ENCODE data around the gene SRBD1. TPM values are rescaled to one million over a fixed set of nuclear protein-coding genes. Genes with fewer than 3 reads are reported as not detected.

SRBD1 gene
- total RNA-seq, 1 experiment from 2014 or later, result 17.3 TPM

DNA sequence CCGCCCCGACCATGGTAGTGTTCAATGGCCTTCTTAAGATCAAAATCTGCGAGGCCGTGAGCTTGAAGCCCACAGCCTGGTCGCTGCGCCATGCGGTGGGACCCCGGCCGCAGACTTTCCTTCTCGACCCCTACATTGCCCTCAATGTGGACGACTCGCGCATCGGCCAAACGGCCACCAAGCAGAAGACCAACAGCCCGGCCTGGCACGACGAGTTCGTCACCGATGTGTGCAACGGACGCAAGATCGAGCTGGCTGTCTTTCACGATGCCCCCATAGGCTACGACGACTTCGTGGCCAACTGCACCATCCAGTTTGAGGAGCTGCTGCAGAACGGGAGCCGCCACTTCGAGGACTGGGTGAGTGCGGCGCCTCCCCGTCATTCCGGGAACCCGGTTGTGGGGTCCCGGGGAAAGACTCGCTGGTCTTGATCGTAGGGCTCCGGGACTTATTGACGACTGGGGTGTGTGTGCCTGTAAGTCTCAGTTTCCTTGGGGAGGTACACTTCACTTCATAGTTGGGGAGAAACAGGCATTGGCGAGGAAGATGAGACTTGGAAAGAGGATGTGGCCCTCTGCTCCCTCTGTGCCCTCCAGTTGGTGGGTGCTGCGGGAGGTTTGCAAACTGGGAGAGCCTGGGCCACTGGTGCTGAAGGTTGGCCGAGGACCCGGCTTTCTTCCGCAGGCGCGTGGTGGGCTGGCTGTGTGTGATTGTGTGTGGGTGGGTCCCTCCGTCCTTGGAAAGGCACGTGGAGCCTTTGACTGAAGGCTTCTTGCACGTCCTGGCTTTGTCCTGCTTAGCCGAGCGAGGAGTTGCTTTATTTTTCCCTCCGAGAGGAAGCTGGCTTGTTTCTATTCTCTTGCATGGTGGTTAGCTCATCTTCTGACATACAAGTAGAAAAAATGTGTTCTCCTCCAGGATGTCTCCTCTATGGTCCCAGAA is 41.3 kb upstream of the SRBD1 start:
- BruUV-seq (replicated peaks), result no TSS peak
- CTCF ChIA-PET, result interaction anchor here (0.6 to 3.2 kb wide), 8 partner anchors 137 to 341 kb away, joined by 3 to 26 read pairs (median 3); no protein-coding TSS in a partner anchor
- peak overlapping the region; percentile 22 for H3K27ac Mint-ChIP-seq (ENCODE audit: low read depth, unreplicated experiment)

DNA sequence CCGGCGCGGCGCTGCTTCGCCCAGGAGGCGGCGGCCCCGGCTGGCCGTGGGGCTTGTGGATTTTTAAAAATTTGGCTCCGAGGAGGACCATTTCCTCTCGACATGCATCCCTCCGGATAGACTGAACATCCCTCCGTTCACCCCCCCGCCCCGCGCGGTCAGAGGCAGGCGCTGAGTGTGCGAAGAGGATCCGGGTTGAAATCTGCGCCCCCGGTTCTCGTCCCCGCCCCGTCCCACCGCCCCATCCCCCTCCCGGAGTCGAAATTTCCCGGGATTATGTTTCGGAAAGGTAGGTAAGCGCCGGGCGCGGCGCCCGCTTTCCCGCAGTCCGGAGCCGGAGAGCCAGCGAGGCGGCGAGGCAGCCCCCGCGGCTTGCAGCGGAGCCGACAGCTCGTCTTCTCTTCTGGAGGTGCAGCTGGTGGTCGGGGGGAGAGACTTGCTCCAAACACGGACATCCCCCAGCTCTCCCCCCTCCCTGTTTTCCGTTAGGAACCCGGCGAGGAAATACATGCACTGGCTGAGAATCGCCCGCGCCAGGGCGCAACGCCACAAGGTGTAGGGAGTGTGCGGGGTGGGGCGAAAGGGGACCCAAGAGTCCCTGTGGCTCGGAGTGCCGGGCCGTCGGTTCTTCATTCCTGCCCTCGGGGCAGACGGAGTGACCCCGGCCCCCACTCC is 40.5 kb upstream of the SRBD1 start, which contains the start of gene PRKCE:
PRKCE (plus strand) TSS at position 261 of the 675 bp plus-strand sequence.
- H3K9me3 Mint-ChIP-seq (ENCODE audit: unreplicated experiment), result no peaks in the 10 kb centered on the region
- BruUV-seq (replicated peaks), result no TSS peak
- H3K27me3 Mint-ChIP-seq (ENCODE audit: insufficient read depth, unreplicated experiment), result no peaks in the 10 kb centered on the region
- DNase-seq (ENCODE audit: unreplicated experiment), result peak; percentile 41
- H3K27ac Mint-ChIP-seq (ENCODE audit: low read depth, unreplicated experiment), result peak within 1 kb of the TSS; percentile 73
- ChIA-PET POLR2A (interaction anchor here (0.6 to 4.3 kb wide), 12 partner anchors 13 to 477 kb away, joined by 3 to 24 read pairs (median 4); partner anchors contain the start of gene SRBD1), CTCF (interaction anchor here (0.7 to 3.2 kb wide), 7 partner anchors 171 to 342 kb away, joined by 3 to 26 read pairs (median 3); no protein-coding TSS in a partner anchor)
- no peaks in the 10 kb centered on the region for H3K36me3 Mint-ChIP-seq (ENCODE audit: insufficient read depth, unreplicated experiment)
- intact Hi-C loops (cut with micrococcal nuclease), result loop anchor here (1.0 to 5.0 kb wide), 4 partner anchors 36 to 285 kb away; no protein-coding TSS in a partner anchor
- peak within 1 kb of the TSS; percentile 79 for H3K4me3 Mint-ChIP-seq (ENCODE audit: unreplicated experiment)
- TF ChIP-seq, protein P1, sequence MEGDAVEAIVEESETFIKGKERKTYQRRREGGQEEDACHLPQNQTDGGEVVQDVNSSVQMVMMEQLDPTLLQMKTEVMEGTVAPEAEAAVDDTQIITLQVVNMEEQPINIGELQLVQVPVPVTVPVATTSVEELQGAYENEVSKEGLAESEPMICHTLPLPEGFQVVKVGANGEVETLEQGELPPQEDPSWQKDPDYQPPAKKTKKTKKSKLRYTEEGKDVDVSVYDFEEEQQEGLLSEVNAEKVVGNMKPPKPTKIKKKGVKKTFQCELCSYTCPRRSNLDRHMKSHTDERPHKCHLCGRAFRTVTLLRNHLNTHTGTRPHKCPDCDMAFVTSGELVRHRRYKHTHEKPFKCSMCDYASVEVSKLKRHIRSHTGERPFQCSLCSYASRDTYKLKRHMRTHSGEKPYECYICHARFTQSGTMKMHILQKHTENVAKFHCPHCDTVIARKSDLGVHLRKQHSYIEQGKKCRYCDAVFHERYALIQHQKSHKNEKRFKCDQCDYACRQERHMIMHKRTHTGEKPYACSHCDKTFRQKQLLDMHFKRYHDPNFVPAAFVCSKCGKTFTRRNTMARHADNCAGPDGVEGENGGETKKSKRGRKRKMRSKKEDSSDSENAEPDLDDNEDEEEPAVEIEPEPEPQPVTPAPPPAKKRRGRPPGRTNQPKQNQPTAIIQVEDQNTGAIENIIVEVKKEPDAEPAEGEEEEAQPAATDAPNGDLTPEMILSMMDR (IDR thresholded peaks at IDR 0.05; ENCODE audit: unreplicated experiment), result no peak
- peaks cover 16% of the 10 kb centered on the region for H3K4me1 Mint-ChIP-seq (ENCODE audit: insufficient read depth, unreplicated experiment)

More for the DNA sequence above, 41.3 kb upstream of the SRBD1 start:
- Mint-ChIP-seq H3K27me3 (ENCODE audit: insufficient read depth, unreplicated experiment) (no peaks in the 10 kb centered on the region), H3K4me3 (ENCODE audit: unreplicated experiment) (peak overlapping the region; percentile 79), H3K9me3 (ENCODE audit: unreplicated experiment) (no peaks in the 10 kb centered on the region), H3K4me1 (ENCODE audit: insufficient read depth, unreplicated experiment) (peaks cover 16% of the 10 kb centered on the region), H3K36me3 (ENCODE audit: insufficient read depth, unreplicated experiment) (no peaks in the 10 kb centered on the region)
- TF ChIP-seq, protein P1 (IDR thresholded peaks at IDR 0.05; ENCODE audit: unreplicated experiment), result no peak
- peak; percentile 28 for DNase-seq (ENCODE audit: unreplicated experiment)
- intact Hi-C loops (cut with micrococcal nuclease), result loop anchor here (5.0 kb wide), 2 partner anchors 35 to 170 kb away; no protein-coding TSS in a partner anchor
- POLR2A ChIA-PET, result interaction anchor here (0.6 to 4.3 kb wide), 13 partner anchors 10 to 311 kb away, joined by 3 to 19 read pairs (median 4); partner anchors contain the start of gene SRBD1

DNA sequence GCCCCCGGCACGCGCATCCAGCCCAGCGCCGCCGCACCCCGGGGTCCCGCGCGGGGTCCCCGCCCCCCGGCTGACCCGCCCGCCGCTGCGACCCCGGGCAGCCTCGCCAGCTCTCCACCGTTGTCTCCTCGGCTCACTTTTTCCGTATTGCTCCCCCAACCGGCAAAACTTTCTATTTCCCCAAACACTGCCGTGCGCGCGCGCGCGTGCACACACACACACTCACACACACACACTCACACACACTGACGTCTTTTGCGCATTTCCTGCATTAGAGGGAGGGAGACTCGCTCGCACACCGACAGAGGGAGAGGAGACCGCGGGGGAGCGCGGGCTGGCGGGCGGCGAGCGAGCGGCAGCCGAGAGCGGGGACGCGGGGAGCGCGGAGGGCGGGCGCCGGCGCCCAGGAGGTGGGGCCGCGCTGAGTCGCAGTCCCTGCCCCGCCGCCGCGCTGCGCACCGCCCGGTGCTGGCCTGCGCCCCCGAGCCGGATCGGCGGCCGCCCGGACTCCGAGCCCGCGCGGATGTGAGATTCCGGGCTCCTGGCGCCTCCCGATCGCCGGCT is 39.9 kb upstream of the SRBD1 start:
- H3K9me3 Mint-ChIP-seq (ENCODE audit: unreplicated experiment), result no peaks in the 10 kb centered on the region
- peaks cover 16% of the 10 kb centered on the region for H3K4me1 Mint-ChIP-seq (ENCODE audit: insufficient read depth, unreplicated experiment)
- BruUV-seq (replicated peaks), result no TSS peak
- H3K27me3 Mint-ChIP-seq (ENCODE audit: insufficient read depth, unreplicated experiment), result no peaks in the 10 kb centered on the region
- no peaks in the 10 kb centered on the region for H3K36me3 Mint-ChIP-seq (ENCODE audit: insufficient read depth, unreplicated experiment)
- ChIA-PET POLR2A (interaction anchor here (0.6 to 4.3 kb wide), 19 partner anchors 32 to 663 kb away, joined by 3 to 24 read pairs (median 4); partner anchors contain the start of gene SRBD1), CTCF (interaction anchor here (0.7 to 3.2 kb wide), 10 partner anchors 52 to 342 kb away, joined by 3 to 26 read pairs (median 4); no protein-coding TSS in a partner anchor)
- peak overlapping the region; percentile 73 for H3K27ac Mint-ChIP-seq (ENCODE audit: low read depth, unreplicated experiment)
- TF ChIP-seq, protein P1 (IDR thresholded peaks at IDR 0.05; ENCODE audit: unreplicated experiment), result peak; percentile 8
- peak; percentile 95 for DNase-seq (ENCODE audit: unreplicated experiment)
- intact Hi-C loops (cut with micrococcal nuclease), result loop anchor here (1.0 to 5.0 kb wide), 4 partner anchors 36 to 285 kb away; no protein-coding TSS in a partner anchor
- peak overlapping the region; percentile 79 for H3K4me3 Mint-ChIP-seq (ENCODE audit: unreplicated experiment)

Measured in MCF 10A (cell line).